K562 (cell line): ENCODE data around the gene CELF4. TPM values are rescaled to one million over a fixed set of nuclear protein-coding genes. Genes with fewer than 3 reads are reported as not detected.

Experiments used
- ARID1B ChIP-seq: fragments of 450-650 bp; IDR thresholded peaks from 2 replicates; pipeline ENCODE4 v1.6.1; 2016; ENCODE audit warnings: antibody characterized with exemption, mild to moderate bottlenecking, inconsistent platforms
- BCL6 ChIP-seq: fragments of 250-450 bp; sonication (Bioruptor Pico); IDR thresholded peaks from 2 replicates; pipeline ENCODE4 v1.4.0; 2020
- BCOR ChIP-seq: fragments of 450-650 bp; IDR thresholded peaks from 2 replicates; pipeline ENCODE4 v1.6.1; 2016
- FOXM1 ChIP-seq, 2 experiments: fragments of 450-650 bp in 1 of 2; sonication (generic) in 1 of 2; formaldehyde crosslinking in 1 of 2; IDR thresholded peaks; 2 replicates each; pipeline versions ENCODE4 v1.6.1 to v1.9.0; 2017 to 2022; ENCODE audit warnings: low read depth in 2 of 2, mild to moderate bottlenecking in 2 of 2, missing genetic modification reagents in 1 of 2, moderate library complexity in 1 of 2
- KDM1A ChIP-seq, 2 experiments: fragments of 450-650 bp; IDR thresholded peaks; 2 replicates each; pipeline ENCODE4 v1.6.1; 2016; ENCODE audit warnings: mild to moderate bottlenecking in 2 of 2
- KHSRP ChIP-seq: fragments of 450-650 bp; IDR thresholded peaks from 2 replicates; pipeline ENCODE4 v1.6.1; 2017
- KLF1 ChIP-seq: fragments of 450-650 bp; IDR thresholded peaks from 2 replicates; pipeline ENCODE4 v1.6.1; 2016; ENCODE audit warnings: missing genetic modification characterization, missing compliant biosample characterization
- KLF16 ChIP-seq: IDR thresholded peaks from 2 replicates; pipeline ENCODE4 v1.6.1; 2016; ENCODE audit warnings: antibody characterized with exemption
- MAFG ChIP-seq: fragments of 450-650 bp; conservative IDR thresholded peaks from 2 replicates; pipeline ENCODE4 v1.6.1; 2016; ENCODE audit warnings: missing genetic modification characterization, missing compliant biosample characterization
- MTA3 ChIP-seq: fragments of 450-650 bp; formaldehyde crosslinking; IDR thresholded peaks from 2 replicates; pipeline ENCODE4 v1.6.1; 2017; ENCODE audit warnings: mild to moderate bottlenecking, borderline replicate concordance
- NR2C2 ChIP-seq, 2 experiments: fragments of 200-800 bp in 1 of 2; sonication (Bioruptor generic) in 1 of 2; sonication (generic) in 1 of 2; formaldehyde crosslinking in 1 of 2; IDR thresholded peaks; 2 replicates each; pipeline versions ENCODE4 v1.6.1 to v1.8.0; 2016 to 2022; ENCODE audit warnings: mild to moderate bottlenecking in 1 of 2, missing compliant biosample characterization in 1 of 2, missing genetic modification characterization in 1 of 2, missing genetic modification reagents in 1 of 2
- NR3C1 ChIP-seq: sonication (generic); formaldehyde crosslinking; IDR thresholded peaks from 2 replicates; pipeline ENCODE4 v1.8.1; 2022; ENCODE audit warnings: missing genetic modification reagents
- RB1 ChIP-seq: fragments of 450-650 bp; IDR thresholded peaks from 2 replicates; pipeline ENCODE4 v1.6.1; 2017; ENCODE audit warnings: low read depth, mild to moderate bottlenecking
- SAFB2 ChIP-seq: fragments of 200-400 bp; formaldehyde crosslinking; IDR thresholded peaks from 2 replicates; pipeline ENCODE4 v1.6.1; 2018; ENCODE audit warnings: borderline replicate concordance, low read length, low read depth, moderate library complexity; ENCODE audit not compliant: severe bottlenecking
- SMAD3 ChIP-seq: fragments of 450-650 bp; formaldehyde crosslinking; conservative IDR thresholded peaks from 2 replicates; pipeline ENCODE4 v1.4.0; 2020; ENCODE audit warnings: mild to moderate bottlenecking
- TCF7L2 ChIP-seq: fragments of 150-350 bp; IDR thresholded peaks from 2 replicates; pipeline ENCODE4 v1.6.1; 2016; ENCODE audit warnings: low read depth, mild to moderate bottlenecking, low read length, moderate library complexity
- WHSC1 ChIP-seq: IDR thresholded peaks from one replicate; pipeline ENCODE4 v1.6.1; 2012; ENCODE audit warnings: low read length, control low read depth, inconsistent platforms
- ZBTB33 ChIP-seq: sonication (generic); formaldehyde crosslinking; IDR thresholded peaks from 2 replicates; pipeline ENCODE4 v1.8.1; 2023; ENCODE audit warnings: mild to moderate bottlenecking, missing genetic modification reagents
- ZBTB43 ChIP-seq: sonication (generic); formaldehyde crosslinking; IDR thresholded peaks from 2 replicates; pipeline ENCODE4 v1.8.0; 2023; ENCODE audit warnings: mild to moderate bottlenecking, missing genetic modification reagents
- ZNF124 ChIP-seq: sonication (generic); formaldehyde crosslinking; IDR thresholded peaks from 2 replicates; pipeline ENCODE4 v1.8.1; 2022; ENCODE audit warnings: missing genetic modification reagents
- ZNF23 ChIP-seq: fragments of 250-450 bp; sonication (Bioruptor Pico); IDR thresholded peaks from 2 replicates; pipeline ENCODE4 v1.4.0; 2020; ENCODE audit warnings: mild to moderate bottlenecking
- ZNF512 ChIP-seq: IDR thresholded peaks from 2 replicates; pipeline ENCODE4 v1.6.1; 2016; ENCODE audit warnings: missing genetic modification characterization, missing compliant biosample characterization
- ZNF586 ChIP-seq: fragments of 450-650 bp; formaldehyde crosslinking; conservative IDR thresholded peaks from 2 replicates; pipeline ENCODE4 v1.4.0; 2020; ENCODE audit warnings: mild to moderate bottlenecking, moderate library complexity
- polyA plus RNA-seq, 8 experiments: library from polyadenylated mRNA; depleted of rRNA in 4 of 8; stranded (reverse) in 5 of 8; unstranded in 3 of 8; fragments of >200 nt; fragmentation: Nextera tagmentation in 2 of 8; fragmentation: Illumina TruSeq in 1 of 8; extraction: Ambion mirVana in 2 of 8; extraction: Trizol in 1 of 8; gene quantifications; 2 replicates each; pipeline versions ENCODE4 v1.2.1 to v1.2.3, GENCODE V29; 2011 to 2014; ENCODE audit warnings: inconsistent platforms in 1 of 8, missing spikeins in 1 of 8
- total RNA-seq, 7 experiments: library from RNA; depleted of rRNA in 6 of 7; stranded (reverse); fragments of >200 nt in 6 of 7; fragmentation: Illumina TruSeq in 2 of 7; extraction: Trizol in 2 of 7; gene quantifications; 2 replicates each; pipeline versions ENCODE4 v1.2.1 to v1.2.3, GENCODE V29; 2011 to 2021; ENCODE audit warnings: low replicate concordance in 1 of 7

The CELF4 gene
- total and polyA plus RNA-seq, 9 of the 15 experiments (the other 6 are each of a cell fraction or from before 2014, with no cell fraction given) = 0.04 to 0.24 (median 0.07) TPM; not detected in 3

- TF ChIP-seq ZBTB33 (CRISPR knock-in tag) (peak; percentile 89), SAFB2 (no peak), ARID1B (no peak), WHSC1 (no peak), ZNF23 (CRISPR knock-in tag) (no peak), SMAD3 (CRISPR knock-in tag) (peak; percentile 86), ZNF586 (CRISPR knock-in tag) (no peak), NR3C1 (CRISPR knock-in tag) (peak; percentile 99), TCF7L2 (no peak), FOXM1 (IDR thresholded peaks at IDR 0.05; ENCODE audit: low read depth) (no peak), FOXM1 (CRISPR knock-in tag; IDR thresholded peaks at IDR 0.05; ENCODE audit: low read depth) (peak; percentile 98), NR2C2 (CRISPR knock-in tag; IDR thresholded peaks at IDR 0.05) (peak; percentile 93), NR2C2 (tag; IDR thresholded peaks at IDR 0.05) (0 out of 2 replicates have a peak, but pooled peaks have one; percentile 43), RB1 (no peak), ZBTB43 (CRISPR knock-in tag) (peak; percentile 95), MAFG (tag) (no peak), MTA3 (no peak), KDM1A (IDR thresholded peaks at IDR 0.05) (0 out of 4 replicates have a peak, but pooled peaks of 1 of the 2 experiments have one; percentile 19), BCL6 (CRISPR knock-in tag) (peak; percentile 87), KLF16 (no peak), KLF1 (tag) (no peak), KHSRP (no peak), ZNF512 (no peak), ZNF124 (CRISPR knock-in tag) (peak; percentile 93), BCOR (no peak)
Measured at GRCh38 chr18:37270038-37270665, 295.4 kb downstream of the CELF4 start (continued).
